ENCODE results near the gene TGFB1.
A peak's percentile ranks its signal among the peaks of the same experiment; 100 is the strongest.

TGFB1 gene

DNA sequence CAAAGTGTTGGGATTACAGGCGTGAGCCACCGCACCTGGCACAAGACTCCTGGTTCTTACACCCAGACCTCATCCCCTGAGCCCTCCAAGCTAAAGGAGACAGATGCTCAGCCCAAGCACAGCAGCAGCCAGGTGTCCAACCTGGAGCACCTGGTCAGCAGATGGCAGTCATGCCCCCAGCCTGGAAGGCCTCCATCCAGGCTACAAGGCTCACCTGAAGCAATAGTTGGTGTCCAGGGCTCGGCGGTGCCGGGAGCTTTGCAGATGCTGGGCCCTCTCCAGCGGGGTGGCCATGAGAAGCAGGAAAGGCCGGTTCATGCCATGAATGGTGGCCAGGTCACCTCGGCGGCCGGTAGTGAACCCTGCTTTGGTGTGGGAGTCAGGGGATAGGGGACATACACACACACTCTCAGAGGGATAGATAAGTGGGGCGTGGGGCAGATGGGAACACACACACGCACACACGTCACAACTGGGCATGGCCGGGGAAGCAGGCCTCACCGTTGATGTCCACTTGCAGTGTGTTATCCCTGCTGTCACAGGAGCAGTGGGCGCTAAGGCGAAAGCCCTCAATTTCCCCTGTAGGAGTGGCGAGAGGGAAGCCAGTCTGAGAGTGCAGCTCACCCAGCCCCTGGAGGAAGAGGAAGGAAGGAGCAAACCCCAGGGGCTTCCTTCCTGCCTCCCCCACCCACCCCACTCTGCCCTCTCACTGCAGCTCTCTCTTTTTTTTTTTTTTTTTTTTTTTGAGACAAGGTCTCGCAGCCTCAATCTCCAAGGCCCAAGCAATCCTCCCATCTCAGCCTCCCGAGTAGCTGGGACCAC, 11.8 kb downstream of the TGFB1 start:
- no peak for DNase-seq (ENCODE audit: low spot score)

DNA sequence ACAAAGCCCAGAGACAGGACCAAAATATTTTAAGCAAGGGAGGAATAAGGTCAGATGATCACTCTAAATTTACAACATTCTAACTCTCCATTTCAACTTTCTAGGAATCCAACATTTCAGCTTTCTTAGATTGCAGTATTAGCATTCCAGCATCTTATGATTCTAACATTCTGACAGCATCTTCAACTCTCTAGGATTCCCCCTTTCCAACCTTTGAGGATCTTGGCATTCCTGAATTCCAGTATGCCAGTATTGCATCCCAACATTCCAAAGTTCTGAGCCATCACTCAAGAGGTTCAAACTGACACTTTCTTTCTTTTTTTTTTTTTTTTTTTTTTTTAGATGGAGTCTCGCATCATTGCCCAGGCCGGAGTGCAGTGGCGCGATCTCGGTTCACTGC, 13.8 kb downstream of the TGFB1 start:
- DNase-seq (ENCODE audit: low spot score) = peak; percentile 71

DNA sequence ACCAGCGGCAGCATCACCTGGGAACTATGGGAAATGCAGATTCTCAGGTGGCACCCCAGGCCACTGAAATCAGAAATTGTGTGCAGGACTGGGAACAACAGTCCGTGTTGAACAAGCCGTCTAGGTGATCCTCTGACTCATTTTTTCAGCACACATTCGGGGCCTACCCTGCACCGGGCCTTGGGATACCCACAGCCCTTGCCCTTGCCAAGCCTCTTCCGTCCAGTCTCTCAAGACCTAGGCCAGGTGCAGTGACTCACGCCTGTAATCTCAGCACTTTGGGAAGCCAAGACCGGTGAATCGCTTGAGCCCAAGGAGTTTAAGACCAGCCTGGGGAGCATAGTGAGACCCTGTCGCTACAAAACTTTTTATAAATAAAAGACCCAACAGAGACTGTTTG, 18.3 kb downstream of the TGFB1 start:
- no peak for DNase-seq (ENCODE audit: low spot score)

DNA sequence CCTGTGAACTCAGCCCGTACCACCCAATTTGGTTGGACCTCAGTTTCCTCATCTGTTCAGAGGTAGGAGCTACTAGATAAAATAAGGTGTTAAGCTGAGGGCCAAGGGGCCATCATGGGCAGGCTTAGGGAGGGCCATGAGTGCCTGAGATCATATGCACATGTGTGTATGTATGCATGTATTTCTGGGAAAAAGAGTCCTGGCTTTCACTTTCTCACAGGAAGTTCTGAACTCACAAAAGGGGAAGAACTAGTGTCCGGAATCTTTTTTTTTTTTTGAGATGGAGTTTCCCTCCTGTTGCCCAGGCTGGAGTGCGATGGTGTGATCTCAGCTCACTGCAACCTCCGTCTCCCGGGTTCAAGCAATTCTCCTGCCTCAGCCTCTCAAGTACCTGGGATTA, 18.9 kb downstream of the TGFB1 start:
- DNase-seq (ENCODE audit: low spot score) = no peak

DNA sequence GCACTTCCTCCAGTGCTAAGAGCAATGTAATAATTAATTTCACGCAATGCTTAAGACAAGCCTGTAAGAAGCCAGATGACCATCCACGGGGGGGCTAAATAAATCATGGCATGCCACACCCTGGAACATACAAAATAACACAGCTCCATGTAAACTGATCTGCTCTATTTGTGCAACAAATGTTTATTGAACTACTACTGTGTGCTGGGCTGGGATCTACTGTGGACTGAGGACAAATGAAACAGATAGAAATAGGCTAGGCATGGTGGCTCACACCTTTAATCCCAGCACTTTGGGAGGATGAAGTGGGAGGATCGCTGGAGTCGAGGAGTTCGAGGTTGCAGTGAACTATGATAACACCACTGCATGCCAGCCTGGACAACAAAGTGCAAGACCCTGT, 21.3 kb downstream of the TGFB1 start:
- no peak for DNase-seq (ENCODE audit: low spot score)

DNA sequence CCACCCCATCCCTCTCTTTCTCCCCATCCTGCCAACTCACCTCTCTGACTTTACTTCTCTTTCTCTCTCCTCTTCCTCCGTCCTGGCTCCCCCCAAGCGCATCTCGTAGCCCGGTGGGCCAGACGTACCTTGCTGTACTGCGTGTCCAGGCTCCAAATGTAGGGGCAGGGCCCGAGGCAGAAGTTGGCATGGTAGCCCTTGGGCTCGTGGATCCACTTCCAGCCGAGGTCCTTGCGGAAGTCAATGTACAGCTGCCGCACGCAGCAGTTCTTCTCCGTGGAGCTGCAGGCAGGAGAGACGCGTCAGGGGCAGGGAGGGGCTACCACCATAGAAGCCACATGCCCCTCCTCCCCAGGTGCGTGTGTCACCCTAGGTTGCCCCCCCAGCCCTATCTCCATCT, 21.7 kb downstream of the TGFB1 start:
- no peak for DNase-seq (ENCODE audit: low spot score)

DNA sequence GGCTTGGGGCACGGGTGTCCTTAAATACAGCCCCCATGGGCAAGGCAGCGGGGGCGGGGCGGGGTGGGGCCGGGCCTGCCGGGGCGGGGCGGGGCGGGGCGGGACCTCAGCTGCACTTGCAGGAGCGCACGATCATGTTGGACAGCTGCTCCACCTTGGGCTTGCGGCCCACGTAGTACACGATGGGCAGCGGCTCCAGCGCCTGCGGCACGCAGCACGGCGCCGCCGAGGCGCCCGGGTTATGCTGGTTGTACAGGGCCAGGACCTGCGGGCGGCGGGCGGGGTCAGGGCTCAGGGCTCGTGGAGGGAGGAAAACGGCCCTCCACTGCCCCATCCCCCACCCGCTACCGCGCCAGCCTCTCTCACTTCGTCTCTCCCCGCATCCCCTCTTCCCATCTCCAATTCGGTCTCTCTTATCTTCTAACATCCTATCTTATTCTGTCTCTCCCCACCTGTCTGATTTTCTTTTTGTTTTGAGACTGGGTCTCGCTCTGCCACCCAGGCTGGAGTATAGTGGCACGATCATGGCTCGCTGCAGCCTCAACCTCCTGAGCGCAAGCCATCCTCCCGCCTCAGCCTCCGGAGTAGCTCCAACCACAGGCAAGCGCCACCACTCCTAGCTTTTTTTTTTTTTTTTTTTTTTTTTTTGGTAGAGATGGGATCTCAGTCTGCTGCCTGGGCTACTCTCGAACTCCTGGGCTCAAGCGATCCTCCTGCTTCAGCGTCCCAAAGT, 22.6 kb downstream of the TGFB1 start:
- no peak for DNase-seq (ENCODE audit: low spot score)

DNA sequence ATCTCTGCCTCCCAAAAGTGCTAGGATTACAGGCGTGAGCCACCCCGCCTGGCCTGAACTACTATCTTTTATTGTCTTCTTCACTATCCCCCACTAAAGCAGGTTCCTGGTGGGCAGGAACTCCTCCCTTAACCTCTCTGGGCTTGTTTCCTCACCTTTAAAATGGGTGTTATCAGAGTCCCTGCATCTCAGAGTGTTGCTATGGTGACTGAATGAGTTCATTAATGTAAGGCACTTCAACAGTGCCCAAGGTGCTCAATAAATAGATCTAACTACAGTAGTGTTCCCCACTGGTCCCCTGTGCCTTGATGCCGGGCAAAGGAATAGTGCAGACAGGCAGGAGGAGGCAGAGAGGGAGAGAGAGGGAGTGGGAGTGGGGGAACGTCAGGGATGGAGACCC, 23.2 kb downstream of the TGFB1 start:
- no peak for DNase-seq (ENCODE audit: low spot score)

DNA sequence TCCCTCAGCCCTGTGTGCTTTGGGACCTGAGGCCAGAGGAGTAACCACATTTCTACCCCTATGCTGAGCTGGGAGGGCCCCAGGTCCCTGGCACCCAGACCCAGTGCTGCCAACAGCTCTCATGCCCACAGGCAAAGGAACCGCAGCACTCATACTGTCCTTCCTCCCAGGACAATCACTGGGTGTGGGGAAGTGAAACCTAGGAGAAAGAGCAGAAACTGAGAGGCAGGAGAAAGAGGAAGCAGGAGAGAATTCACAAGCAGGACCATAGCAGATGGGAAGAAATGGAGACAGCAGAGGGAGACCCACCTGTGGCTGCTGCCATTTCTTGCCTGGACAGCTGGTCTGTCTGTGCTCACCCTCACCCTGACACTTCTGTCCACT, 24.9 kb downstream of the TGFB1 start:
- no peak for DNase-seq (ENCODE audit: low spot score)

DNA sequence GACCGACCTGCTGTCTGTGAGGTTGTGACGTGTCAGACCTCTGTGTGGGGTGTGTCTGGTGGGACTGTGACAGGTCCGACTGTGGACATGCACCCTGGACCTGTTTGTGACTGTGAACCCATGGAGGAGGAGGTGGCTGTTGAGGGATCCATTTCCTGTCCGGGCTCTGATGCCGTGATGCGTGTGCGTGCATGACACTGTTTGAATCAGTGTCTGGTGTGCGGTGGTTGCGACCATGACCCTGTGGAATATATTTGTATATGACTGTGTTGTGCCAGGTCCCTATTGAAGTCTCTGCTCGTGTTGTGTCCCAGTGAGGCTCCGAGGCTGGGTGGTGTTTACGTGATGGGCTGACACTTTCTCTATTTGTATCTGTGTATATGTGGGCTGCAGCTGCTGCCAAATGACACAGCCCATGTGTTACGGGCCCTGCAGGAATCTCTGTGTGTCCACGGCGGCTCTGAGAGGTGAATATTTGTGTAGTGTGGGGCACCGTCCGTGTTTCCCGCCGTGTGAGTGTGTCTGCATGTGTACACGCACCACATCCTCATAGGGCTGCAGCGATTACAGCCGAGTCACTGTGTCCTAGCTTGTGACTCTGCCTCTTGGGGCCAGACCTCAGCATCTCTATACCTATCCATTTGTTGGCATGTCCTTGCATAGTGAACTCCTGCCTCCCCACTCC, 25.4 kb downstream of the TGFB1 start:
- no peak for DNase-seq (ENCODE audit: low spot score)

DNA sequence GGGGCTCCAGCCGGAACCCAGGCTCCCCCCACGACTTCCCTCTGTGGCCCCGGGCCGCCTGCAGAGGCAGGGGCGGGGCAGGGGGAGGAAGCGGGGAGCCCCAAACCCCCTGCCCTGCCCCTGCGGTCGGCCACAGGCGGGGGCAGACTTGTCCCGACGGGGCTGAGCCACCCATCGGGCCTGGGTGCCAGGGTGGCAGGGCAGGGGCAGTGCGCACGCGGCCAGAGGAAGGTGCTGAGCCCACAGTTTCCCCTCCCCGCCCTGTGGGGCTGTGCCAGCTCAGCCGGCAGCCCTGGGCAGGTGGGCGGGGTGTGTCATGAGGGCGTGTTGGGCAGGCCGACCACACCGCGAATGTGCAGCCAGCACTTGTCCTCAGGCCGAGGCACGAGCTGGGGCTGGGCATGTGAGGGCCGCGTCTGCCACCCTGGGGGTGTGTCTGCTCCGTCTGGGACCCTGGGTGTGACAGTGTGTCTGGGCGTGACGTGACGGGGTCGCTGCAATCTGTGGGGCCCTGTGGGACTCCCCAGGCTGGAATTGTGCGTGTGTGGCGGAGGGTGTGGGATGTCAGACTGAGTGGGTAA, 26.1 kb downstream of the TGFB1 start:
- DNase-seq (ENCODE audit: low spot score) = no peak

DNA sequence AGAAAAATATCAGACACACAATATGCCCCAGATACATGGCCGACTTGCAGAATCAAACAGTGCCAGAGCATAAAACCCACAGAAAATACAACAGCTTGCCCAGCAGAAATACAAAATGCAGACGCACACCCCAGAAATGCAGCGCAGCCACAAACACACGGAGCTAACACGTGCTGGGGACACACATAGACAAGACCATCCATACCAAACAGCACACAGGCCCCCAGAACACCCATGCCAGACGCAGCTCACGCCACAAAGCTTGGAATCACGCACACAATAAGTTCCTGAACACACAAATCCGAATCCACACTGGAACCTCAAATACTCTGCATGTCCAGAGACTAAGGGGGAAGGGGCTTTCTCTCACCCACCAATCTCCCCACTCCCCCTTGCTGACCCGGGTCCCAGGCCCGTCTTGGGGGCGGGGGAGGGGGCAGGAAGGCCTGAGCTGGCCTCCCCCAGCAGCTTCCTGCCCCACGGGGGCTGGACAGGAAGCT, 26.6 kb downstream of the TGFB1 start:
- no peak for DNase-seq (ENCODE audit: low spot score)

DNA sequence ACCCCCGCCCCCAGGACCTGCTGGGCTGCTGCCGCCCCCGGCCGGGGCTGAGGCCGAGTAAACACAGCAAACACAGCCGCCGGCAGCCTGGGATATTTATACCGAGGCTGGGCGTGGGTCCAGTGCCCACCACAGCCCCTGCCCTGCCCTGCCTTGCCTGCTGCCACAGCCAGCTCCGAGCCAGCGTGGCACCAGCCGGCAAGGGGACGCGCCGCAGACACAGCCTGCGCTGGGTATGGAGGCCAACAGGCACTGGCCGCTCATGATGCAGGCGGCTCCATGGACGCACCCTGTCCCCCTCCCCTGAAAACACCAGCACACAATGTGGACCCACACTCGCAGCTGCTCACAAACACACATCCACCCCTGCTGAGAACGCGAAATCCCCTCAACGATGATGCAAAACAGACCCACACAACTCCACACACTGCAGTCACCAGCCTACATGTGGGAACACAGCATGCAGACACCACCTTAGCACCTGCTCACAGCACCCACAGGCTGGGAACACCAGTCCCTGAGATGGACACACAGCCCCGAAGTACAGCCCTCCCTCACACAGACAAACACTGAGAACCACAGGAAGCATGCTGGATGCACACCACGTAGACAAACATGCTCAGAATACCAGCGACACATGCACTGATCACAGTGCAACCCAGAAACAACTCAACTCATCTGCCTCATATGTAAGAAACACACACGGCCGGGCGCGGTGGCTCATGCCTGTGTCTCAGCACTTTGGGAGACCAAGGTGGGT, 27.6 kb downstream of the TGFB1 start:
- DNase-seq (ENCODE audit: low spot score) = peak; percentile 48

DNA sequence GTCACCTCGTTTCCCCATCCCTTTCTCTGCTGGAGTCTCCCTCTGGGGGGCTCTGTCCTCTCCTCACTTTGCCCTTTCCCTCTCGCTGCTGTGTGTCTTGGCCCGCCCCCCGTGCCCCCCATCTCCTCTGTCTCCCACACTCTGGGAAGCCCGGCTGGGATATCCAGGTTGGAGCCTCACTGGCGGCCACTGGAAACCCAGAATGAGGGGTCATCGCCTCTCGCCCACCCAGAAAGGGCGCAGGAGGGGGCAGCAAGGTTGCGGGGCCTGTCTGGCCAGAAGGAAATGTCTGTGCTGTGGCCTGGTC, 28.1 kb downstream of the TGFB1 start:
- no peak for DNase-seq (ENCODE audit: low spot score)

DNA sequence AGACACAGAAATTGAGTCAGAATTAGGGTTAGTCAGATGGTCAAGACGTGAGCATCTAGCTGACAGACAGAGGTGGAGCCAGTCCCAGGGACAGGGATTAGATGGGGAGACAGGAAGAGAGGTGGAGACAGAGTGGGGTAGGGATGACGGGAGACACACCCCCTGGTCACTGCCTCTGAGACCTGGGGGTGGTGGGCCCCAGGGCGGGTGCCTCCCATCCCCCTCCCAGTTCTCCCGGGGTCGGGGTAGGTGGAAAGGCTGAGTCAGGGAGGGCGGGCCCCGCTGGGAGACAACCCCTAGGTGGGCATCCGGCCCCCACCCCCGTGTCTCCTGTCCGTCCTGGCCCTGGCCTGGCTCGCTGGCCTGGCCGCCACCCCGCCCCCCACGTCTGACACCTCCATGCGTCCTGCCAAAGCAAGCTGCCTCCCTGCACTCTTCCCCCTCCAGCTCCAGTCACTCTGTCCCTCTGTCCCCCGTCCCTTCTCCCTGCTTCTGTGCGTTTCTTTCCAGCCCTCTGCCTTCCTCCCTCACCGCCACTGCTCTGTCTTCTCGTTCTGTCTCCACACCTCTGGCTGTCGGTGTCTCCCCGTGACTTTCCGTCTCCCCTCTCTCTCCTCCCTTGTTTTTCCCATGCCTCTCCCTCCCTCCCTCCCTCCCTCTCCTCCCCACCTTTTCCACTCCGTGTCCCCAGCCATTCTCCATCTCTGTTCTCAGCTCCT, 28.6 kb downstream of the TGFB1 start:
- DNase-seq (ENCODE audit: low spot score) = peak; percentile 84

DNA sequence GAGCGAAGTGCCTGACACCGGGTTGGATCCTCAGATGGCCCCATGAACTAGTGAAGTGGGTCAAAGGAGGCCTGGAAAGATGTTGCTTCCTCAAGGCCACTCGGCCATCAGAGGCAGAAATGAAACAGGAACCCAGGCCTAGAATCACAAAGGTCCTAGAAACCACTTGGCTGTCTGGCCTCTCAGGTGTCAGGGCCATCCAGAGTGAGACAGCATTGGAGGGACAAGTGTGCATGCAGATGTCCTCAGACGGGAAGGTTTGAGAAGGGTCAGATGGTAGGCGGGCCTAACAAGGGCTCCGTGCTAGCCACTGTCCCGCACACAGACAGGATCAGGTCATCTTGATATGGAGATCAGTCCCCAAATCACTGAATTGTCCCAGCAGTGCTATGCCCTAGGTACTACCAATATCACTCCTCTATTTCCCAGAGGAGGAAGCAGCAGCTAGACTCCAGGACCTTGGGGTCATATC, 29.5 kb downstream of the TGFB1 start:
- DNase-seq (ENCODE audit: low spot score) = no peak

DNA sequence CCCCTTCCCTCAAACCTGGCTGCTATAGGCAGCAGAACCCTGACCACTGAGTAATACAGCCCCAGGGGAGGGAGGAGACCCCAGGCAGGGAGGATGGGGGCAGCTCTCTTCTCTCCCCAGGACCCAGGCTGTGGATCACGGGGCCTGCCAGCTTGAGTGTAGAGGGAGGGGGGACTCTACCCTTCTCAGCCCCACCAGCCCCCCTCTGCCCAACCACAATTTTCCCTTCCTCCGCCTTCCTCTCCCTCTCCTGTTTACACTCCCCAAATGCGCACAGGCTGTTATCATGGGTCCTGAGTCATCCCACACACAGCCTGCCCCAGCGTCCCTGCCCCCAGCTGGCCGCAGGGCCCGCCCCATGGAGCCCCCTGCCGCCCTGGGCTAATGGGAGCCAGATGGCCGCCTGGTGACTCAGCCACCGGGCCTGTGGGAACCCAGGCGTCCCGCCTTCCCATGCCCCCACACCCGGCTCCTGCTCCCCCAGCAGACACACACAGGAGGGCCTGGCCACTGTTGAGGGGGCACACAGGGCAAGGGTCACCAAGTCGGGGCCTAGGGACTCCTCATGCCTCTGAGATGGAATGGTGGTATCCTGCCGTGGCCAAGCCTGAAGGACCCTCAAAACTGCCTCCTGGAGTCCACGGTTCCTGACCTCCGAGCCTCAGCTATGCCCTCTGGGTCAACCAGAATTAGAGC, 30.1 kb downstream of the TGFB1 start:
- DNase-seq (ENCODE audit: low spot score) = peak; percentile 96

DNA sequence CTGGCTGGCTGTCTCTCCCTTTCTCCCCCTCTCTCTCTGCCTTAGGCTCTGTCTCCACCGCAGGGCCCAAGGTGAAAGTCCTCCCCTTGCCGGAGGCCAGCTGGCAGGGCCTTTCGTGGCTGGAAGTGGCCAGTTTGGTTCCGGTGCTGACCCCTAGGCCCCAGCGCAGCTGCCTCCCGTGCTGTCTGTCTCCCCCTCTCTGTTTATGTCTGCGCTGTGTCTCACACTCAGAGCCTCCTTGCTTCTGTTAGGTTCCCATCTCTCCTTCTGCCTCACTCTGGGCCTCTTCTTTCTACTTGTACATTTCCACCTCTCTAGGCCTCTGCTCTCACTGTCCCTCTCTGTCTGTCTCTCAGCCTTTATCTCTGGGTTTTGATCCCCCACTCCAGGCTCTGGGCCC, 30.7 kb downstream of the TGFB1 start:
- no peak for DNase-seq (ENCODE audit: low spot score)

DNA sequence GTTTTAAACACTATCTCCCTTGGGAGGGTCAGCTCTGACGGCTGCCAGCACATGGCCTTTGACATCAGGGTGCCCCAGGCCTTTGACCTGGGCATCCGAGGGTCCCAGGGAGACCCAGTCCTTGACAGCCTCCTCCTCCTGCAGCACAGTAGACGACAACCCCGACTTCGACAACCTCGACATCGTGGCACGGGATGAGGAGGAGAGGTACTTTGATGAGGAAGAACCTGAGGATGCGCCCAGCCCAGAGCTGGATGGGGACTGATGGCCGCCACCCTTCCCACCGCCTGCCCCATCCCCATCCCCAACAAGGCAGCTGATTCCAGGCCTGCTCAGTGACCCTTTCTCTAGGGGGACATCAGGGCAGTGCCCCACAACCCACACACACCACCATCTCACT, 31.3 kb downstream of the TGFB1 start:
- no peak for DNase-seq (ENCODE audit: low spot score)

DNA sequence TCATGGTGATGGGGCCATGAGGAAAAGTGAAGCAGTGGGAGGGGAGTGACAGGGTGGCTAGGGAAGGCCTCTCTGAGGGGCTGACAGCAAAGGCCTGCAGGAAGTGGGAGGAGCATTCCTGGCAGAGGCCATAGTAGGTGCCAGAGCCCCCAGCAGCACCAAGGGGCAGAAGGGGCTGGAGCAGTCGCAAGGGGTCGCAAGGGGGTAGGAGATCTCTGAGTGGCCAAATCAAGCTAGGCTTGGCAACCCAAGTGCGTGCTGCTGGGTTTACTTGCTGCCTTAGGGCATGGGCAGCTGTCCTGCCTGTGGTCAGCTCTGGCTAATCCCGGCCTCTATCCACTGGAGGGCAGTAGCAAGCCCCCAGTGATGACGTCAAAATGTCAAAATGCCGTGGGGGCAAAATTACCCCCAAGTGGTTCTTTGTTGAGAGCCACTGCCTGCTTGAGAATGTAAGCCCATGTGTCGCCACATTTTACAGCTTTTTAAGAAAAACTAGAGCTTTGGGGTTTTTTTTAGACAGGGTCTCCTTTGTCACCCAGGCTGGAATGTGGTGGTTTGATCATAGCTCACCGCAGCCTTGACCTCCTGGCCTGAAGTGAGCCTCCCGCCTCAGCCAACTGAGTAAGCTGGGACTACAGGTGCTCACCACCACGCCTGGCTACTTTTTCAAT, 32.0 kb downstream of the TGFB1 start:
- peak; percentile 83 for DNase-seq (ENCODE audit: low spot score)

All from AG08395 (cell line).